ENCODE data around the gene MYH9. TPM values are rescaled to one million over a fixed set of nuclear protein-coding genes. Genes with fewer than 3 reads are reported as not detected.
A peak's percentile ranks its signal among the peaks of the same experiment; 100 is the strongest.

MYH9 gene
- total RNA-seq, 1 experiment from 2014 or later: 464 TPM

GRCh38 chr22:36349726-36350125, 38.0 kb downstream of the MYH9 start:
- DNase-seq (ENCODE audit: low read depth): no peak

GRCh38 chr22:36348760-36349159, 39.0 kb downstream of the MYH9 start:
- no peak for DNase-seq (ENCODE audit: low read depth)

GRCh38 chr22:36347094-36347493, 40.7 kb downstream of the MYH9 start:
- no peak for DNase-seq (ENCODE audit: low read depth)

GRCh38 chr22:36344106-36344827, 43.5 kb downstream of the MYH9 start:
- DNase-seq (ENCODE audit: low read depth): no peak

- DNase-seq (ENCODE audit: low read depth): no peak
Measured at GRCh38 chr22:36343720-36344105, 44.1 kb downstream of the MYH9 start.

- DNase-seq (ENCODE audit: low read depth): no peak
Measured at GRCh38 chr22:36343070-36343719, 44.6 kb downstream of the MYH9 start.

GRCh38 chr22:36341640-36342041, 46.1 kb downstream of the MYH9 start:
- DNase-seq (ENCODE audit: low read depth): no peak

GRCh38 chr22:36340621-36341020, 47.1 kb downstream of the MYH9 start:
- DNase-seq (ENCODE audit: low read depth): no peak

GRCh38 chr22:36339171-36340065, 48.3 kb downstream of the MYH9 start:
- peak; percentile 62 for DNase-seq (ENCODE audit: low read depth)

GRCh38 chr22:36337365-36338130, 50.2 kb downstream of the MYH9 start:
- DNase-seq (ENCODE audit: low read depth): no peak

GRCh38 chr22:36336246-36337182, 51.3 kb downstream of the MYH9 start:
- DNase-seq (ENCODE audit: low read depth): no peak

- DNase-seq (ENCODE audit: low read depth): no peak
Measured at GRCh38 chr22:36335621-36336020, 52.1 kb downstream of the MYH9 start.

- DNase-seq (ENCODE audit: low read depth): peak; percentile 86
Measured at GRCh38 chr22:36334821-36335603, 52.8 kb downstream of the MYH9 start.

GRCh38 chr22:36334081-36334820, 53.5 kb downstream of the MYH9 start:
- DNase-seq (ENCODE audit: low read depth): peak; percentile 54

- DNase-seq (ENCODE audit: low read depth): no peak
Measured at GRCh38 chr22:36333644-36334043, 54.1 kb downstream of the MYH9 start.

GRCh38 chr22:36332623-36333332, 55.0 kb downstream of the MYH9 start:
- peak; percentile 92 for DNase-seq (ENCODE audit: low read depth)

GRCh38 chr22:36331912-36332622, 55.7 kb downstream of the MYH9 start:
- peak; percentile 84 for DNase-seq (ENCODE audit: low read depth)

All from Daoy (cell line).